K562 (cell line): ENCODE data around the gene RFPL1.

Experiments
- CBFB ChIP-seq: sonication (generic); formaldehyde crosslinking; IDR thresholded peaks from 2 replicates; pipeline ENCODE4 v1.4.0; 2020; ENCODE audit warnings: mild to moderate bottlenecking, missing genetic modification reagents
- ELF4 ChIP-seq: fragments of 450-650 bp; formaldehyde crosslinking; IDR thresholded peaks from 2 replicates; pipeline ENCODE4 v1.4.0; 2022; ENCODE audit warnings: missing genetic modification characterization
- ZNF282 ChIP-seq: sonication (generic); formaldehyde crosslinking; IDR thresholded peaks from 2 replicates; pipeline ENCODE4 v1.8.1; 2023; ENCODE audit warnings: missing genetic modification reagents

DNA sequence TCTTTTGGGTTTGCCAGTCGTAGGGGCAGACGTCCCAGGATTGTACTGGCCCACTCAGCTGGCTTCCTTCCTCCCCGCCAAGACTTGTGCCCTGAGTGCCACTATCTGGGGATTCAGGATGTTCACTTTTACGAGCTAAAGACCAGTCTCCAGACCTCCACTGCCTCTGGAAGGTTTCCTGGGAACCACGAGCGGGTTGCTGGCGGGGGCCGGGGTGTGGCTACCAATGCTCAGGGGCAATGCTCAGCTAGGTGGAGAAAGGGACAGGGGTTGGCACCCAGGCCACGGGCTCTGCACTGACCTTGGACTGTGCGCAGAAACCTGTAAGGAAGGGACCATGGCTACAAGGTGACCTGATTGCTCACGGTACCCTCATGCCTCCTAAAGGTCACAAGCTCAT is 43.9 kb downstream of the RFPL1 start:
- no peak for TF ChIP-seq ELF4
- no peak for TF ChIP-seq ZNF282 (CRISPR knock-in tag)
- TF ChIP-seq CBFB (CRISPR knock-in tag) = no peak
